HFFc6 (cell line): ENCODE data around the gene NDRG3. TPM values are rescaled to one million over a fixed set of nuclear protein-coding genes. Genes with fewer than 3 reads are reported as not detected.

Experiments used
- DNase-seq: peaks from one replicate; pipeline ENCODE4 v3.0.0-alpha.2; 2018
- H3K27ac Mint-ChIP-seq: 2 replicates; pipeline ENCODE4 v1.8.0; 2020; ENCODE audit warnings: mild to moderate bottlenecking, mixed read lengths
- H3K27me3 Mint-ChIP-seq: 2 replicates; pipeline ENCODE4 v1.8.0; 2021; ENCODE audit warnings: mild to moderate bottlenecking, moderate library complexity, mixed read lengths; ENCODE audit not compliant: insufficient read depth
- H3K36me3 Mint-ChIP-seq: 2 replicates; pipeline ENCODE4 v1.8.0; 2021; ENCODE audit warnings: low read depth, mixed read lengths
- H3K4me1 Mint-ChIP-seq: 2 replicates; pipeline ENCODE4 v1.8.0; 2020; ENCODE audit warnings: low read depth, mixed read lengths
- H3K4me3 Mint-ChIP-seq: 2 replicates; pipeline ENCODE4 v1.8.0; 2020; ENCODE audit warnings: mild to moderate bottlenecking, moderate library complexity, mixed read lengths
- H3K9me3 Mint-ChIP-seq: 2 replicates; pipeline ENCODE4 v1.8.0; 2020; ENCODE audit warnings: mild to moderate bottlenecking, mixed read lengths
- CTCF ChIP-seq: fragments of 200-600 bp; sonication (generic); IDR thresholded peaks from 2 replicates; pipeline ENCODE4 v1.5.0; 2021; ENCODE audit warnings: antibody characterized with exemption, mild to moderate bottlenecking
- total RNA-seq, 6 experiments: library from RNA; stranded (reverse); fragmentation: NEBNext Ultra II Directional; extraction: Animal tissue kit (Norgen Biotek cat#: 25700); gene quantifications; 2 replicates in 1 of 6; 3 replicates in 5 of 6; pipeline ENCODE4 v1.2.3, GENCODE V29; 2021

Gene NDRG3
- total RNA-seq, 6 experiments from 2014 or later, result 32.8 to 42.3 (median 37.2) TPM

- H3K27ac Mint-ChIP-seq, result peak overlapping the region; percentile 51
- H3K4me3 Mint-ChIP-seq, result peak overlapping the region; percentile 90
- H3K36me3 Mint-ChIP-seq, result no peaks in the 10 kb centered on the region
- H3K4me1 Mint-ChIP-seq, result peaks cover 24% of the 10 kb centered on the region
- TF ChIP-seq CTCF, result peak; percentile 29; the same call in 1 of the 2 replicates
- no peaks in the 10 kb centered on the region for H3K9me3 Mint-ChIP-seq
- no peak for DNase-seq
- no peaks in the 10 kb centered on the region for H3K27me3 Mint-ChIP-seq
Observed at GRCh38 chr20:36745234-36745926, 510 bp downstream of the NDRG3 start.

GRCh38 chr20:36744764-36745191 lies 1.1 kb downstream of the NDRG3 start:
- Mint-ChIP-seq H3K4me1 (peaks cover 24% of the 10 kb centered on the region), H3K4me3 (peak overlapping the region; percentile 90), H3K27ac (peak overlapping the region; percentile 82), H3K27me3 (no peaks in the 10 kb centered on the region), H3K9me3 (no peaks in the 10 kb centered on the region), H3K36me3 (no peaks in the 10 kb centered on the region)
- DNase-seq, result peak; percentile 47
- no peak for TF ChIP-seq CTCF

GRCh38 chr20:36744243-36744642 lies 1.6 kb downstream of the NDRG3 start:
- H3K4me1 Mint-ChIP-seq, result peaks cover 24% of the 10 kb centered on the region
- H3K9me3 Mint-ChIP-seq, result no peaks in the 10 kb centered on the region
- DNase-seq, result no peak
- no peaks in the 10 kb centered on the region for H3K36me3 Mint-ChIP-seq
- H3K27me3 Mint-ChIP-seq, result no peaks in the 10 kb centered on the region
- H3K27ac Mint-ChIP-seq, result peak overlapping the region; percentile 82
- no peak for TF ChIP-seq CTCF
- peak overlapping the region; percentile 90 for H3K4me3 Mint-ChIP-seq

- Mint-ChIP-seq H3K27ac (no peak overlapping the region), H3K27me3 (no peaks in the 10 kb centered on the region), H3K4me1 (peaks cover 24% of the 10 kb centered on the region), H3K36me3 (no peaks in the 10 kb centered on the region), H3K9me3 (no peaks in the 10 kb centered on the region), H3K4me3 (no peak overlapping the region)
- DNase-seq, result no peak
- no peak for TF ChIP-seq CTCF
Observed at GRCh38 chr20:36742558-36742957, 3.3 kb downstream of the NDRG3 start.

- H3K27ac Mint-ChIP-seq, result no peak overlapping the region
- no peaks in the 10 kb centered on the region for H3K27me3 Mint-ChIP-seq
- no peak for TF ChIP-seq CTCF
- H3K4me3 Mint-ChIP-seq, result no peak overlapping the region
- peaks cover 17% of the 10 kb centered on the region for H3K4me1 Mint-ChIP-seq
- H3K36me3 Mint-ChIP-seq, result no peaks in the 10 kb centered on the region
- DNase-seq, result no peak
- no peaks in the 10 kb centered on the region for H3K9me3 Mint-ChIP-seq
Observed at GRCh38 chr20:36741072-36741471, 4.8 kb downstream of the NDRG3 start.
